Measurements from ENCODE around the gene PRSS57.
"Not testable (repeated sequence)": the region's sequence is repeated elsewhere in the genome, so short reads cannot be mapped to it uniquely, and the experiment has no call there.

PRSS57 gene

DNA sequence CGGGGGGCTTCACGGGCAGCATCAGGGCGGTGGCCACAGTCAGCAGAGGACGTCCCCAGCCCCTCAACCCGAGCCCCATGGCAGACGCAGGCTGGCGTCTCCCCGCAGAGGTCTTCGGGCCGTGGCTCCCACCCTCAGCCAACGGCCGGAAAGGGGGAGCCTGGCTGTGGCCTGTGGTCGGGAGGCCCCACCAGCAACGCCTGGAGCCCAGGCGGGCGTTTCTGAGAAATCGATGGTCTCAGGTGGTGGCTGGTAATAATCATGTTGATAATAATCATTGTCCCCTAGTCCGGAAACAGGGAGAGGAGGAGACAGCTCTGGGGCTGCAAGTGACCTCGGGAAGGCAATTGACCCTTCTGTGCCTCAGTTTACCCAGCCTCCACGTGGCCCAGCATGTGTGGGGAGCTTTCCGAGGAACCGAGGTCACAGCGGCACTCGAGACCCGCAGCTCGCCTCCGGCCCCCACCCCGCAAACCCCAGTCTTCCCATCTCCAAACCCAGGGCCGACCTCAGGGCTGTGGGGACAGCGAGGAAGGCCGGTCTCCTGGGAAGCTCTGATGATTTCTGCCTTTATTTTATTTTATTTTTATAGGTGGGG lies at the start of gene PRSS57:
PRSS57 (minus strand) TSS at position 101 of the 598 bp plus-strand sequence; CDS start at position 79, 22 bp downstream.
- H3K4me3 ChIP-seq (ENCODE audit: low read depth, low read length): no peak within 1 kb of the TSS
- TF ChIP-seq, protein P1, sequence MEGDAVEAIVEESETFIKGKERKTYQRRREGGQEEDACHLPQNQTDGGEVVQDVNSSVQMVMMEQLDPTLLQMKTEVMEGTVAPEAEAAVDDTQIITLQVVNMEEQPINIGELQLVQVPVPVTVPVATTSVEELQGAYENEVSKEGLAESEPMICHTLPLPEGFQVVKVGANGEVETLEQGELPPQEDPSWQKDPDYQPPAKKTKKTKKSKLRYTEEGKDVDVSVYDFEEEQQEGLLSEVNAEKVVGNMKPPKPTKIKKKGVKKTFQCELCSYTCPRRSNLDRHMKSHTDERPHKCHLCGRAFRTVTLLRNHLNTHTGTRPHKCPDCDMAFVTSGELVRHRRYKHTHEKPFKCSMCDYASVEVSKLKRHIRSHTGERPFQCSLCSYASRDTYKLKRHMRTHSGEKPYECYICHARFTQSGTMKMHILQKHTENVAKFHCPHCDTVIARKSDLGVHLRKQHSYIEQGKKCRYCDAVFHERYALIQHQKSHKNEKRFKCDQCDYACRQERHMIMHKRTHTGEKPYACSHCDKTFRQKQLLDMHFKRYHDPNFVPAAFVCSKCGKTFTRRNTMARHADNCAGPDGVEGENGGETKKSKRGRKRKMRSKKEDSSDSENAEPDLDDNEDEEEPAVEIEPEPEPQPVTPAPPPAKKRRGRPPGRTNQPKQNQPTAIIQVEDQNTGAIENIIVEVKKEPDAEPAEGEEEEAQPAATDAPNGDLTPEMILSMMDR (IDR thresholded peaks at IDR 0.05; ENCODE audit: borderline replicate concordance, insufficient read depth, low read depth, low read length): no peak

DNA sequence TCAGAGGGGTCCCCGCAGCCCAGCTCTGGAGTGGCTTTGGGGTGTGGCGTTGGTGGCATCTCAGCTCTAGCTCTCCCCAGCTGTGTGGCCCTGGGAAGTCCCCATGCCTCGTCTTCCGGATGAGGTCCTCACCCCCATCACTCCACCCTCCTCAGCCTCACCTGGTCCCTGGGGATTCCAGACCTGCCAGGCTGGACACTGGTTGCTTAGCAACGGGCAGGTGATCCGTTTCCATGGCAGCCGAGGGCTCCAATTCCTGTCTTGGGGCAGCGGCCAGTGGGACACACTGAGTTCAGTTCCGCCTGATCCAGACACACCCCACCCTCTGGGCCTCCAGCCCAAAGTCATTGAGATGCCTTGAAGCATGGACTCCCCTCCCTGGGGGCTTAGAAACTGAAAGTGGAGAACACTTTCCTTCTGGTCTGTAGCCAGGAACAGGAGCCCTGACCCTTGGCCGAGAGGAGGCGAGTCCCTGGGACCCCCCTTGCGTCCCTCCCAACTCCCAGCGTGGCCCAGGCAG lies 48.0 kb upstream of the PRSS57 start:
- H3K4me3 ChIP-seq (ENCODE audit: low read depth, low read length): no peak overlapping the region
- TF ChIP-seq, protein P1 (IDR thresholded peaks at IDR 0.05; ENCODE audit: borderline replicate concordance, insufficient read depth, low read depth, low read length): no peak

DNA sequence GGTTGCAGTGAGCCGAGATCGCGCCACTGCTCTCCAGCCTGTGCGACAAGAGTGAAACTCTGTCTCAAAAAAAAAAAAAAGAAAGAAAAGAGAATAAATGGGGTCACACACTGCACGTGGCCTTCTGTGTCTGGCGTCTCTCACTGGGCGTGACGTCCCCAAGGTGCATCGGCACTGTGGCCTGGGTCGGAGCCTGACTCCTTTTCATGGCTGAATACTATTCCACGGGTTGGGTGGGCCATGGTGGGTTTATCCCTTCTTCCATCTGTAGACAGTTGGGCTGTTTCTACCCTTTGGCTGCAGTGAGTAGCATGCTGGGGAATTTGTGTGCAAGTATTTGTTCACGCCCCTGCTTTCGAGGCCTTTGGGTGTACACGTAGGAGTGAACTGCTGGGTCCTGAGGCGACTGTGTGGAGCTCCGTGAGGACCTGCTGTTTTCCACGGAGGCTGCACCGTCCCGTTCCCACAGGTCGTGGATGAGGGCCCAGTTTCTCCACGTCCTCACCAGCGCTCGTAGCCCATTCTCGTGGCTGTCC lies 47.4 kb upstream of the PRSS57 start:
- TF ChIP-seq, protein P1 (IDR thresholded peaks at IDR 0.05; ENCODE audit: borderline replicate concordance, insufficient read depth, low read depth, low read length): no peak
- H3K4me3 ChIP-seq (ENCODE audit: low read depth, low read length): no peak overlapping the region

DNA sequence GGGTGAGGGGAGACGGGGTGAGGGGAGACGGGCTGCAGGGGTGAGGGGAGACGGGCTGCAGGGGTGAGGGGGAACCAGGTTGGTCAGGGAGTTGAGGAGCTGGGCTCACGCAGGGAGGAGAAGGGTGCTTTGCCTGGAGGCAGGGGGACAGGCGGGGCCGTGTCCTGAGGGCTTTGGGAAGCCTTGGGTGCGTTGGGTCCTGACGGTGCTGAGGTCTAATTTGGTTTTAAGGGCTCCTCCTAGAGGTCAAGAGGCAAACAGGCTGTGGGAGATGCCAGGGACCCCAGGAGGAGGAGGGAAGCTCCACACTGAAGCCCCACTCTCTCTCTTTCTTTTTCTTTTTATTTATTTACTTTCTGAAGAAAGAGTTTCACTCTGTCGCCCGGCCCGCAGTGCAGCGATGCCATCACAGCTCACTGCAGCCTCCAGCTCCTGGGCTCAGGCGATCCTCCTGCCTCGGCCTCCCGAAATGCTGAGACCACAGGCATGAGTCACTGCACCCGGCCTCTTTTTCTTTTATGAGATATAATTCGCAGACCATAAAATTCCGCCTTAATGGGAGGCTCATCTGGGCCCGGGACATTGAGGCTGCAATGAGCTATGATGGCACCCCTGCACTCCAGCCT lies 46.4 kb upstream of the PRSS57 start:
- H3K4me3 ChIP-seq (ENCODE audit: low read depth, low read length): no peak overlapping the region
- TF ChIP-seq, protein P1 (IDR thresholded peaks at IDR 0.05; ENCODE audit: borderline replicate concordance, insufficient read depth, low read depth, low read length): peak; percentile 41; the same call in 1 of the 2 replicates

DNA sequence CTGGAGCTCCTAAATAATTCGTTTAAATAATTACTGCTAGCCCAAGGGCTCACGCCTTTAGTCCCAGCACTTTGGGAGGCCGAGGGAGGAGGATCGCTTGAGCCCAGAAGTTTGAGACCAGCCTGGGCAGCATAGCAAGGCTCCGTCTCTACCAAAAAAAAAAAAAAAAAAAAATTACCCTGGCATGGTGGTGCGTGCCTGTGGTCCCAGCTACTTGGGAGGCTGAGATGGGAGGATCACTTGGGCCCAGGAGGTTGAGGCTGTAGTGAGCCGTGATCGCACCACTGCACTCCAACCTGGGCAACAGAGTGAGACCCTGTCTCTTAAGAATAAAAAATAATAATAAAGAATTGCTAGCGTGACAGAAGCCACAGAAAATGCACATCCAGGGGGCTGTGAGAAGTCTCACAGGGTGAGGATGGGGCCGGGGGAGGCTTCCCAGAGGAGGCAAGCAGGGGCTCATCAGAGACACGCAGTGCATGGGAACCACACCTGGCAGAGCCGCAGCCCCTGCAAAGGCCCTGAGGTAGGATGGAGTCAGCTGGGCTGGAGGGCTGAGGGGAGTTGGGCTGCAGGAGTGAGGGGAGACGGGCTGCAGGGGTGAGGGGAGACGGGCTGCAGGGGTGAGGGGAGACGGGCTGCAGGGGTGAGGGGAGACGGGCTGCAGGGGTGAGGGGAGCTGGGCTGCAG lies 45.7 kb upstream of the PRSS57 start:
- H3K4me3 ChIP-seq (ENCODE audit: low read depth, low read length): not testable (repeated sequence)

DNA sequence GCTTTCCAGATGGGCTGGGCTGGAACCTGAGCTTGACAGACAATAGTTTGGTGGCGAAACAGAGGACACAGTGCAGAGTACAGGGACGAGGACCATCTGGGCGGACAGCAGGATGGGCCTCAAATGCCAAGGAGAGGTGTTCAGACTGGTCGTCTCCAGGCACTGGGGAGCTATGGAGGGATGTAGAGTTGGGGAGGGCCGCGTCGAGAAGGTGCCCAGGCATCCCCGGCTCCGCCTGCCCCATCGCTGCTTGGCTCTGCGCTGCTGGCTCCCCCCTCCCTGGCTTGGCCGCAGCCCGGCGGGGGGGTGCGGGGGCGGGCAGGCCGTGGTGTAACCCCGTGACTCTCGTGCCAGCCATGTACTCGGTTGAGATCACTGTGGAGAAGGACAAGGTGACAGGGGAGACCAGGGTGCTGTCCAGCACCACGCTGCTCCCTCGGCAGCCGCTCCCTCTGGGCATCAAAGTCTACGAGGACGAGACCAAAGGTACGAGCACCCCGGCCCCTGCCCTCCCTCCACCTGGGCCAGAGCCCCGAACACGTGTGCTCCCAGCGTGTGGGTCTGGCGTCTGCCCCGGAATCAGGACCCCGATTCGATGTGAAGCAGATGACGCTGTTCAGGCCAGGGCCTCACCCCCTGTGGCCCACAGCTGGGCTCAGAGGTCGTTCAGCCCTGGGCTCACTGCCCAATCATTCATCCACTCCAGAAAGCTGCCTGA lies 44.9 kb upstream of the PRSS57 start:
- no peak overlapping the region for H3K4me3 ChIP-seq (ENCODE audit: low read depth, low read length)
- TF ChIP-seq, protein P1 (IDR thresholded peaks at IDR 0.05; ENCODE audit: borderline replicate concordance, insufficient read depth, low read depth, low read length): no peak
